Measurements from ENCODE around the gene LPCAT1.
"Not testable (repeated sequence)": the region's sequence is repeated elsewhere in the genome, so short reads cannot be mapped to it uniquely, and the experiment has no call there.

The LPCAT1 gene

DNA sequence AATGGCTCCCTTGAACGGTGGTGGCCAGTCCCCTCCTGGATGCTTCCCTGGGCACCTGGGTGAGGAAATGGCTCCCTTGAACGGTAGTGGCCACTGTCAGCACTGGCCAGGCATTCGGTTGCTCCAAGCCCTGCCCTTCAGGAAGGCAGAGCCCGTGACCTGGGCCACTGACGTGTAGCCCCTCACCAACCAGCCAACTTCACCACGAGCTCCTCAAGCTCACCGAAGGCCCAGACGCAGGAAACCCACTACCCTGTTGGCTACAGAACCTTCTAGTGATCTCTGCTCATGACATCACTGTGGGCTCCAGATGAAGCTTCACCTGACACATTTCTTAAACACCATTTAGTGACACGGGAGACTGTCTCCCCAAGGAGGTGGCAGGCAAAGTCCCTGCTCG lies 87.7 kb downstream of the LPCAT1 start:
- in situ Hi-C loops (cut with HindIII; ENCODE audit: low pct_unique_long_range_greater_than_20kb, low sequenced_read_pairs), result no loop called here
- no peak for TF ChIP-seq JUND (IDR thresholded peaks at IDR 0.05; ENCODE audit: low read depth)
- no peak for DNase-seq (ENCODE audit: low read depth in 1 of 2, low spot score in 1 of 2)

DNA sequence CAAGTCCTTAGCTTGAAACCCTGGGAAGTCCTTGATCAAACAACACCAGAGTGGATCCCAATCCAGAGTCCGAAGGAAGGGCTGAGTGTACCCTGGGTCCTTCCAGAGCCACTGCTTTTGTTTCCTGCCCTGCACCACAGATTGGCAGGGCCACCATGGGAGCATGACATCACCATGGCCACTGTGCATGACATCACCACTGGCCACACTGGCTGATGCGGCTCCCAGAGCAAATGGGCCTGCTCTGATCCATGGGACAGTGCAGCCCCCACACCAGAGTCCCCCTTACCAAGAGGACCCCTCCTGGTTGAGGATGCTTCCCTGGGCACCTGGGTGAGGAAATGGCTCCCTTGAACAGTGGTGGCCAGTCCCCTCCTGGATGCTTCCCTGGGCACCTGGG lies 88.4 kb downstream of the LPCAT1 start:
- no peak for TF ChIP-seq JUND (IDR thresholded peaks at IDR 0.05; ENCODE audit: low read depth)
- in situ Hi-C loops (cut with HindIII; ENCODE audit: low pct_unique_long_range_greater_than_20kb, low sequenced_read_pairs), result no loop called here
- no peak for DNase-seq (ENCODE audit: low read depth in 1 of 2, low spot score in 1 of 2)

DNA sequence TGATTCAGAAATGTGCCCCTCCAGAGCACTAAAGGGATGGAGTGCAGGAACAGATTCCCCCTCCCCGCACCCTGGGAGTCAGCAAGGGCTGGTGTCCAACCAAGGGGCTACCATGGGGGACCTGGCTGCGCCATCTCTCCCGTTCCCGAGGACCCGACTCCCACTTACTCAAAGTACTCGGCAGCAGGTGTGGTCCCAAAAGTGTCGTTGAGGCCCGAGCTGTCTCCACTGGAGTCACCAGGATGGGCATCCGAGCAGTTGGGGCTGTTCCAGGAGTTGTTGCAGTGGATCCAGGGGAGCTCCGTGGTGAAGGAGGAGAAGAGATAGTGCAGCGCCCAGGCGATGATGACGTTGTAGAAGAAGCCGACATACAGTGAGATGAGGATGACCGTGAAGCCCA lies 91.5 kb downstream of the LPCAT1 start:
- in situ Hi-C loops (cut with HindIII; ENCODE audit: low pct_unique_long_range_greater_than_20kb, low sequenced_read_pairs), result no loop called here
- no peak for DNase-seq (ENCODE audit: low read depth in 1 of 2, low spot score in 1 of 2)
- no peak for TF ChIP-seq JUND (IDR thresholded peaks at IDR 0.05; ENCODE audit: low read depth)

DNA sequence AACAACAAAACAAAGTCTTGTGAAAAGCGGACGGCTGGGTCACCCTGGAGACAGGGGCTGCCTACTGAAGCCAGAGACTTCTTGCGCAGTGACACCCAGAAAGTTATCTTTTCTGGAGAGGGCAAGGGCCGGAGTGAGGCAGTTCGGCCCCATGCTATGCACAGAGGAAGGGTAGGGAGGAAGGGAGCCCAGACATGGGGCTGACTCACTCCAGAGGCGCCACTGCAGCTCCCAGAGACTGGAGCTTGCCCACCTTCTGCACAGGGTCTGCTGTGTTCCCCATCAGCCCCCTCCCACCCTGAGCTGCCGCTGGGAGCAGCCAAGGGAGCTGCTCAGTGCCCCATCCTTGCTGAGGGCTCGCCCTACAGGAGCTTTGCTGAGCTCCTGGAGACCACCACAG lies 91.9 kb downstream of the LPCAT1 start:
- in situ Hi-C loops (cut with HindIII; ENCODE audit: low pct_unique_long_range_greater_than_20kb, low sequenced_read_pairs), result no loop called here
- DNase-seq (ENCODE audit: low read depth in 1 of 2, low spot score in 1 of 2), result no peak
- TF ChIP-seq JUND (IDR thresholded peaks at IDR 0.05; ENCODE audit: low read depth), result no peak

DNA sequence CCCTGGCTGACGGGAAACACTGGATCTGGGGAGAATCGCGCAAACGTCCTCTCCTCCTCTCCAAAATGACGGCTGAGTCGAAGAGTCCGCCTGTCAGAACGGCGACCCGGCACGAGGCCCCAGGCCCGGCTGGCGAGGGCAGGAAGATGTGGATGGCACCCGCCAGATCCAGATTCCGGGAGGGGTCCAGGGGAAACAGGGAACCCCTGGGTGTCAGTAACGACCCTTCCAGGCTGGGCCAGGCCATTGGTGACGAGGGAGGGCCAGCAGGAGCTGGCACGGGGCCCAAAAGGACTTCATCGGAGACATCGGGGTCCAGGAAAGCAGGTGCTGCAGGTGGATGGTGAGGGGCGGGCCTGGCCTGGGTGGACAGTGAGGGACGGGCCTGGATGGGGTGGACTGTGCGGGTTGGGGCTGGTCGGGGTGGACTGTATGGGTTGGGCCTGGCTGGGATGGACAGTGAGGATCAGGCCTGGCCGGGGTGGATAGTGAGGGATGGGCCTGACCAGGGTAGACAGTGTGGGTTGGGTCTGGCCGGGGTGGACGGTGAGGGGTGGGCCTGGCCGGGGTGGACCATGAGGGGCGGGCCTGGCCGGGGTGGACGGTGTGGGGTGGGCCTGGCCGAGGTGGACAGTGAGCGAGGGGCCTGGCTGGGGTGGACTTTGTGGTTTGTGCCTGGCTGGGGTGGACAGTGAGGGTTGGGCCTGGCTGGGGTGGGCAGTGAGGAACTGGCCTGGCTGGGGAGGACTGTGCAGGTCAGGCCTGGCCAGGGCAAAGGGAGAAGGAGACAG lies 92.5 kb downstream of the LPCAT1 start:
- no peak for TF ChIP-seq JUND (IDR thresholded peaks at IDR 0.05; ENCODE audit: low read depth)
- DNase-seq (ENCODE audit: low read depth in 1 of 2, low spot score in 1 of 2), result no peak
- in situ Hi-C loops (cut with HindIII; ENCODE audit: low pct_unique_long_range_greater_than_20kb, low sequenced_read_pairs), result no loop called here

DNA sequence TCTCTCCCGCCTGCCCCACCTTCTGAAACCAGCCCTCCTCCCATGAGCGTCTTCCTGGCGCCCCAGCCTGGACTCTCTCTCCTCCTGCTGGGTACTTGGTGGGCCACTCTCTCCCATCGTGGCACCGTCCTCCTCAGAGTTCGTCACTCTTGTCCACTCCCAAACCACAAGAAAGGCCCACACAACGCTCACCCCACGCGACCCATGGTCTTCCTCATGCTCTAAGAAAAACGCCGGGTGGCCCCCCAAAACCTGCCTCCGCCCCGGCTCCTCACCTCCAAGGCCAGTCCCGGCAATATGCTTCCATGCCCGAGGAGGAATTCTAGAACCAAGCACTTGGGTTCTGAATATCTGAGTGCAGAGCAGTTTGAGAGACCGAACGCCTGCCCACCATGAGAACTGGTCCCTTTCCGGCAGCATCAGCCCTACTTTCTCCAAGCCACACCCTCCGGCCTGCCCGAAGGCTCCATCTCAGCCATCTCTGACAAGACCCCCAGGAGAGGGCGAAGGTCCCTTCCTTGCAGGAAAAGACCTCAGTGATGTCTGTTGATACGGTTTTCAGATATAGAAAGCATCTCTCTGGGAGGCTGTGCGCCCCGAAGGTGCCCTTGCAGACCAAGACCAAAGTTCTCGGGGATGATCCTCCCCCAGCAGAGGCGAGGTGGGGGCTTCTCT lies 93.5 kb downstream of the LPCAT1 start:
- in situ Hi-C loops (cut with HindIII; ENCODE audit: low pct_unique_long_range_greater_than_20kb, low sequenced_read_pairs), result no loop called here
- no peak for DNase-seq (ENCODE audit: low read depth in 1 of 2, low spot score in 1 of 2)
- no peak for TF ChIP-seq JUND (IDR thresholded peaks at IDR 0.05; ENCODE audit: low read depth)

DNA sequence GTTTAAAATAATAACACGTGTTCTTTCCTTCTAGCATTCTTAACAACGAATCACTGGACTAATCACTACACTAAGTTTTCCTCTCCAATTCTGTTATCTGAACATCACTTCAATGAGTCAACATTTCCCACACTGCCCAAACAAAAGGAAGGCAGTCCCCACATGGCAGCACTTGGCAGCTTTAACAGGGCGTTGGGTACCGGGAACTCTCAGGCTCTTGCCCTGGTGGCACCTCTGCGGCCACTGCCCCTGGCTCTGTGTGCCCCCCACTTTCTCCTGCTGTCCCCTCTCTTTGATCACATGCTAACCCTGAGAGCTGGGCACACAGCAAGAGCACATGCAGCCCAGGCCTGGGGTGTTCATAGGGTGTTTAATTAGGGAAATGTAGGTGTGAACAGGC lies 94.3 kb downstream of the LPCAT1 start:
- in situ Hi-C loops (cut with HindIII; ENCODE audit: low pct_unique_long_range_greater_than_20kb, low sequenced_read_pairs), result no loop called here
- TF ChIP-seq JUND (IDR thresholded peaks at IDR 0.05; ENCODE audit: low read depth), result no peak
- DNase-seq (ENCODE audit: low read depth in 1 of 2, low spot score in 1 of 2), result peak in 1 of 2 experiments; percentile 60

DNA sequence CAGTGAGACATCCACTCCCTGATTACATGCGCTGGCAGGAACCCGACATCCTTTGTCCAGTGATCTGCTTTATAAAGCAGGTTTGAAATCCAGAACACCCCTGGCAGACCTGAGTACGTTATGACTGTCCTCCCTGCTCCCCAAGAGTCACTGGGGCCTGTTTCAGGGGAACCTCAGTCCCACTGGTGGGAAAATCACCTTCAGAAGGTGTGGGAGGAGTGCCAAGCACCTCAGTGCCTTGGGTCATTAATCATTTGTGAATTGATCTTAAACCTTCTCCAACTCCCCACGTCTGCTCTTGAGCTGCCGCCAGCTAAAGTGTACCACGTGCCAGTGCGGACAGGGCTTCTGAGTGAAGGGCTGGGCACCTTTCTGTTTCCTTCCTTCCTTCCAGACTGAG lies 94.7 kb downstream of the LPCAT1 start:
- in situ Hi-C loops (cut with HindIII; ENCODE audit: low pct_unique_long_range_greater_than_20kb, low sequenced_read_pairs), result no loop called here
- TF ChIP-seq JUND (IDR thresholded peaks at IDR 0.05; ENCODE audit: low read depth), result no peak
- no peak for DNase-seq (ENCODE audit: low read depth in 1 of 2, low spot score in 1 of 2)

DNA sequence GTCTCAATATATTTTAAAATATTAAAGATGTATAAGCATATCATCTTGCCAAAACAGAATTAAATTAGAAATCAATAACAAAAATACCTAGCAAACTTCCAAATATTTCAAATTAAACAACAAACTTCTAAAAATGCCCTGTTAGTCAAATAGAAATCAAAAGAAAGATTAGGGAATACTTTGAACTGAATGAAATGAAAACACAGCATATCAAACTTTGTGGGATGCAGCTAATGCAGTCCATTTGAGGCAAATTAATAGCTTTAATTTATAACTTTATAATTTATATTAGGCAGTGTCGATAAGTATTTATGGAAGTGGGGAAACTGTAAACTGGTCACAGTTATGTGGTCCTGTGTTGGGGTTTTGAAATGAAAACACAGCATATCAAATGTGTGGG lies 95.7 kb downstream of the LPCAT1 start:
- in situ Hi-C loops (cut with HindIII; ENCODE audit: low pct_unique_long_range_greater_than_20kb, low sequenced_read_pairs), result no loop called here
- no peak for TF ChIP-seq JUND (IDR thresholded peaks at IDR 0.05; ENCODE audit: low read depth)

DNA sequence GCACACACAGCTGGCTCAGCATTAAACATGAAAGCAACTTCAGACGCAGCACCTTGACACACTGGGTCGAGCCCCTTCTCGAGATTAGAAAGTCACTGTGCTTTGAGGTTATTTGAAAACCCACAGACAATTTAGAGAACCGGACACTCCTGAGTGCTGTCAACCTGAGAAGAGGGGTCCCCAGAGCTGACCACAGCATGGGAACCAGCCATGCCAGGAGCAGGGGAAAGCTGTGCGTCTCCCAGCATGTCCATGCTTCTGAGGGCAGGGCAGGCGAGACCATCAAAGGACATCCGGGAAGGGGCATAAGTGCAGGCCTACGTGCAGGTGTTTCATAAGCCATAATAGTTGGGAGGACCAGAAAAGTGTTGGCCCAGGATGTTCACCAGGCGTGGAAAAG lies 99.0 kb downstream of the LPCAT1 start:
- no peak for TF ChIP-seq JUND (IDR thresholded peaks at IDR 0.05; ENCODE audit: low read depth)
- in situ Hi-C loops (cut with HindIII; ENCODE audit: low pct_unique_long_range_greater_than_20kb, low sequenced_read_pairs), result no loop called here

More for the DNA sequence above, 95.7 kb downstream of the LPCAT1 start:
- no peak for DNase-seq (ENCODE audit: low read depth in 1 of 2, low spot score in 1 of 2)

DNA sequence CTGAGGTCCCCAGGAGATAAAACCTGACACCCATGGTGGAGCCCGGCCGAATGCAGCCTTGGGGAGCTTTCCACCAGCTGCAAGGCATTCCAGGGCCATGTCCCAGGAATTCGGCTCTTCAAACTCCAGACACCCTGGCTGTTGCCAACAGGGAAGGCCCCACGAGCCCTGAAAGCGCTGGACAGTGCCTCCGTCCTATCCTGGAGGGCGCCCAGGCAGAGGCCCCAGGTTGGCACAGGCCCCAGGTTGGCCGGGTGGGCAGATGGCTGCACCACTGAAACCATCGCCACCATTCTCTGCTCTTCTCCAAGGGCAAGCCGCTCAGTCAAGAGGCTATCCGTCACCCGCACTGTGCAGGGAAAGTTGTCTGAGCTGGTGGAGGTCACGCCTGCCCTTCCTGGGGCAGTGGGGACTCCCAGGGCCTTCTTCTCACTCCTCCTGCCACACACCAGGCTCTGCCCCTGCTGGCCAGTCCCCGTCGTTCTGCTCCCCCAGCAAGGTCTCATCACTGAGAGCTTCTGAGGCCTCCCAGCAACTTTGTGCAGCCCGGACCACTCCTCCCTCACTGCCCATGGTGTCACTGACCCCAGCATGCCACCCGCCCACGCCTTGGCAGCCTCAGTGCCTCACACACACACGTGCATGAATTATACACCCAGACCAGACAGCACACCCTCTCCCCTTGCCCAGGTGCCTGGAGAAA lies 99.7 kb downstream of the LPCAT1 start:
- TF ChIP-seq JUND (IDR thresholded peaks at IDR 0.05; ENCODE audit: low read depth), result no peak
- in situ Hi-C loops (cut with HindIII; ENCODE audit: low pct_unique_long_range_greater_than_20kb, low sequenced_read_pairs), result no loop called here
- no peak for DNase-seq (ENCODE audit: low read depth in 1 of 2, low spot score in 1 of 2)

More for the DNA sequence above, 99.0 kb downstream of the LPCAT1 start:
- no peak for DNase-seq (ENCODE audit: low read depth in 1 of 2, low spot score in 1 of 2)

DNA sequence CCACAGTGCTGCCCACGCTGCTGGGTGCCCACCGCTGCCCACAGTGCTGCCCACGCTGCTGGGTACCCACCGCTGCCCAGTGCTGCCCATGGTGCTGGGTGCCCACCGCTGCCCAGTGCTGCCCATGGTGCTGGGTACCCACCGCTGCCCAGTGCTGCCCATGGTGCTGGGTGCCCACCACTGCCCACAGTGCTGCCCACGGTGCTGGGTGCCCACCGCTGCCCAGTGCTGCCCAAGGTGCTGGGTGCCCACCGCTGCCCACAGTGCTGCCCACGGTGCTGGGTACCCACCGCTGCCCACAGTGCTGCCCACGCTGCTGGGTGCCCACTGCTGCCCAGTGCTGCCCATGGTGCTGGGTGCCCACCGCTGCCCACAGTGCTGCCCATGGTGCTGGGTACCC lies 101.2 kb downstream of the LPCAT1 start:
- DNase-seq (ENCODE audit: low read depth in 1 of 2, low spot score in 1 of 2); in situ Hi-C loops (cut with HindIII; ENCODE audit: low pct_unique_long_range_greater_than_20kb, low sequenced_read_pairs): not testable (repeated sequence)
